Lower leg skin (tissue), 4 donors: ENCODE results near the gene TRIM13. TPM values are rescaled to one million over a fixed set of nuclear protein-coding genes. Genes with fewer than 3 reads are reported as not detected.
"Not testable (repeated sequence)": the region's sequence is repeated elsewhere in the genome, so short reads cannot be mapped to it uniquely, and the experiment has no call there.

Experiments
- DNase-seq, 2 donors: peaks; one replicate each; pipeline ENCODE4 v3.0.0-alpha.2; 2019; ENCODE audit warnings: low spot score in 2 of 2
- H3K4me3 ChIP-seq: fragments of 200-600 bp; sonication (generic); 2 replicates; pipeline ENCODE4 v1.5.1; 2017; ENCODE audit warnings: mild to moderate bottlenecking, low read depth; ENCODE audit not compliant: poor library complexity, severe bottlenecking
- POLR2A ChIP-seq, 2 donors: fragments of 450-650 bp; IDR thresholded peaks; one replicate each; pipeline ENCODE4 v1.6.1; 2016 to 2017; ENCODE audit warnings: antibody characterized with exemption in 2 of 2, mild to moderate bottlenecking in 1 of 2, moderate library complexity in 1 of 2
- whole genome bisulfite sequencing, 2 donors: methylation state at CpG; one replicate each; pipeline ENCODE4 v1.1.5; 2018; 5-methylcytosine and 5-hydroxymethylcytosine counted together
- intact Hi-C: fragments of 100-400 bp; cut with DNase I; formaldehyde crosslinking; loops from one replicate; pipeline ENCODE4 v1.15.0; 2023; ENCODE audit warnings: low total_unique reads
- total RNA-seq, 4 donors: library from RNA; depleted of rRNA; stranded (reverse); fragments of >200 nt; gene quantifications; one replicate each; pipeline ENCODE4 v1.1.0, GENCODE V29; 2016
- TF ChIP-seq, protein P1 (sequence below), 3 donors: fragments of 450-650 bp; IDR thresholded peaks; one replicate each; pipeline ENCODE4 v1.5.1; 2016; ENCODE audit warnings: antibody characterized with exemption in 3 of 3, mild to moderate bottlenecking in 3 of 3, moderate library complexity in 2 of 3

TRIM13 gene, protein sequence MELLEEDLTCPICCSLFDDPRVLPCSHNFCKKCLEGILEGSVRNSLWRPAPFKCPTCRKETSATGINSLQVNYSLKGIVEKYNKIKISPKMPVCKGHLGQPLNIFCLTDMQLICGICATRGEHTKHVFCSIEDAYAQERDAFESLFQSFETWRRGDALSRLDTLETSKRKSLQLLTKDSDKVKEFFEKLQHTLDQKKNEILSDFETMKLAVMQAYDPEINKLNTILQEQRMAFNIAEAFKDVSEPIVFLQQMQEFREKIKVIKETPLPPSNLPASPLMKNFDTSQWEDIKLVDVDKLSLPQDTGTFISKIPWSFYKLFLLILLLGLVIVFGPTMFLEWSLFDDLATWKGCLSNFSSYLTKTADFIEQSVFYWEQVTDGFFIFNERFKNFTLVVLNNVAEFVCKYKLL
- 10 to 100 TPM; 19.4 to 39.2 (median 27.5) TPM for total RNA-seq

DNA sequence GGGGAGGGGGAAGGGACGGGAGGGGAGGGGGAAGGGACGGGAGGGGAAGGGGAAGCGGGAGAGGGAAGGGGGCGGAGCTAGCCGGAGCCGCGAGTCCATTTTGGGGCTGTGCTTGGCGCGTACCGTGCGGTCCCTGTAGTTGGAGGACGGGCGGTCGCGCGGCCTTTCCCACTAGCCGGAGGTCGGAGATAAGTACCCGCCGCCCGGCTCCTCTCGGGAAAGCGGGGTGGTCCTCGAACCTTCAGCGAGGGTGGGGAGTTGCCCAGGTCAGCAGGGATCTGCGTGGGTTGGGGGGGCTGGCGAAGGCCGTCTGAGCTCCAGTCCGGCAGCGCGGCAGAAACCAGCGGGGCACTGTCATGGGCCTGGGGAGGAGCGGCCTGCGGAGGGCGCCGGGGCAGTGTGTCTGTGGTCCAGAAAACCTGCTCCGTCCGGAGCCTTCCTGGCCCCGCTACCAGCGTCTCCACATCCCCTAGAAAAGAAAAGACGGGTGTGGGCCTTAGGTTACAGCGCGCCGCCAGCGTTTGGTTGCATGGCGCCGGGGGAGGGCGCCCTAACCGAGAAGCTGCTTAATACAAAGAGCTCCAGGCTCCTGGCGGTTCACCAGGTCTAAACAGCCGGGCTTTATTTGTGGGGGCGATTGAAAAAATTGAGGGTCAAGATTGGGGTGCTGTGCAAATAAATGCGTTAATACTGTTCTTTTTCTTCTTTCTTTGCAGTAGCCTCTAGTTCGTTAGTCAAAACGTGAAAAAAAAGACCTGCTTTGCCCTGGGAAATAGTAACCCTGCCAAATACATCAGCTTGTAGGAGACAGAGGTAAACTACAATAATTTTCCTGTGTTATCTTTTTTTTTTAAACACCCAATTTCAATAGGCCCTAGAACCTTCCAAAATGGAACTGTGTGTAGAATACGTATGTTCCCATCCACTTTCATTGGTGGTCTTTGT lies at the start of gene TRIM13:
Gene TRIM13 (plus strand): TSS at position 92 of the 945 bp plus-strand sequence. CDS start 14,899 bp downstream, outside the sequence.
- DNase-seq, result peak; percentile 87 to 98
- peak within 1 kb of the TSS; percentile 77 for H3K4me3 ChIP-seq
- TF ChIP-seq POLR2A (IDR thresholded peaks at IDR 0.05), result peak in 1 of 2 donors; percentile 42
- TF ChIP-seq, protein P1, sequence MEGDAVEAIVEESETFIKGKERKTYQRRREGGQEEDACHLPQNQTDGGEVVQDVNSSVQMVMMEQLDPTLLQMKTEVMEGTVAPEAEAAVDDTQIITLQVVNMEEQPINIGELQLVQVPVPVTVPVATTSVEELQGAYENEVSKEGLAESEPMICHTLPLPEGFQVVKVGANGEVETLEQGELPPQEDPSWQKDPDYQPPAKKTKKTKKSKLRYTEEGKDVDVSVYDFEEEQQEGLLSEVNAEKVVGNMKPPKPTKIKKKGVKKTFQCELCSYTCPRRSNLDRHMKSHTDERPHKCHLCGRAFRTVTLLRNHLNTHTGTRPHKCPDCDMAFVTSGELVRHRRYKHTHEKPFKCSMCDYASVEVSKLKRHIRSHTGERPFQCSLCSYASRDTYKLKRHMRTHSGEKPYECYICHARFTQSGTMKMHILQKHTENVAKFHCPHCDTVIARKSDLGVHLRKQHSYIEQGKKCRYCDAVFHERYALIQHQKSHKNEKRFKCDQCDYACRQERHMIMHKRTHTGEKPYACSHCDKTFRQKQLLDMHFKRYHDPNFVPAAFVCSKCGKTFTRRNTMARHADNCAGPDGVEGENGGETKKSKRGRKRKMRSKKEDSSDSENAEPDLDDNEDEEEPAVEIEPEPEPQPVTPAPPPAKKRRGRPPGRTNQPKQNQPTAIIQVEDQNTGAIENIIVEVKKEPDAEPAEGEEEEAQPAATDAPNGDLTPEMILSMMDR (IDR thresholded peaks at IDR 0.05), result no peak
- intact Hi-C loops, result loop anchor here (10.0 kb wide), 1 partner anchor 128 kb away; no protein-coding TSS in a partner anchor
- WGBS, 2 donors, result 1% methylated on average over 53 to 54 of the region's 56 CpGs

DNA sequence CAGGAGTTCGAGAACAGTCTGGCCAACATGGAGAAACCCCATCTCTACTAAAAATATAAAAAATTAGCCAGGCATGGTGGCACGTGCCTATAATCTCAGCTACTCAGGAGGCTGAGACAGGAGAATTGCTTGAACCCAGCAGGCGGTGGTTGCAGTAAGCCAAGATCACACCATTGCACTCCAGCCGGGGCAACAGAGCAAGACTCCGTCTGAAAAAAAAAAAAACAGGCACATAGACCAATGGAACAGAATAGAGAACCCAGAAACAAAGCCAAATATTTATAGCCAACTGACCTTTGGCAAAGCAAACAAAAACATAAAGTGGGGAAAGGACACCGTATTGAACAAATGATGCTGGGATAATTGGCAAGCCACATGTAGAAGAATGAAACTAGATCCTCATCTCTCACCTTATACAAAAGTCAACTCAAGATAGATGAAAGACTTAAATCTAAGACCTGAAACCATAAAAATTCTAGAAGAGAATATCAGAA lies 48.0 kb upstream of the TRIM13 start:
- intact Hi-C loops, DNase-seq: not testable (repeated sequence)
- 92 to 97% methylated on average over 6 of the region's 6 CpGs for WGBS, 2 donors

DNA sequence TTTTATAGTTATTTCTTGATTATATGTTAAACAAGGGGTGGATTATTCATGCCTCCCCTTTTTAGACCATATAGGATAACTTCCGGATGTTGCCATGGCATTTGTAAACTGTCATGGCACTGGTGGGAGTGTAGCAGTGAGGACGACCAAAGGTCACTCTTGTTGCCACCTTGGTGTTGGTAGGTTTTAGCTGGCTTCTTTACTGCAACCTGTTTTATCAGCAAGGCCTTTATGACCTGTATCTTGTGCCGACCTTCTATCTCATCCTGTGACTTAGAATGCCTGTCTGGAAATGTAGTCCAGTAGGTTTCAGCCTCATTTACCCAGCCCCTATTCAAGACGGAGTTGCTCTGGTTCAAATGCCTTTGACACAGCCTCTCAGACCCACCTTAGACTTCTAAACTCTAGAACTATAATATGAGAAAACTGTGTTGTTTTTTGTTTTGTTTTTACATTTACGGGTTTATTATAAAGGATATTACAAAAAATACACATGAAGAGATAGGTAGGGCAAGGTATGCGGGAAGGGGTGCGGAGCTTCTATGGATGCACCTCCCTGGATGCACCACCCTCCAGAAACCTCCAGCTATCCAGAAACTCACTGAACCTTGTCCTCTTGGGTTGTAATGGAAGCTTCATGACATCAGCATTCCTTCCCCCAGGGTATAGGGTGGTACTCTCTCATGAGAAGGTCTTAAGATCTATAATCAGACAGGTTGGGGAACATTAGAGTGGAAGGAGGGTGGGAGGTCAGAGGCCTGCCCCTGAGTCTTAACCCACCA lies 44.9 kb upstream of the TRIM13 start:
- no peak overlapping the region for H3K4me3 ChIP-seq
- intact Hi-C loops, result no loop called here
- TF ChIP-seq, protein P1 (IDR thresholded peaks at IDR 0.05), result no peak
- TF ChIP-seq POLR2A (IDR thresholded peaks at IDR 0.05), result no peak
- DNase-seq, result no peak
- 84 to 92% methylated on average over 7 of the region's 7 CpGs for WGBS, 2 donors

More for the DNA sequence above, 48.0 kb upstream of the TRIM13 start:
- not testable (repeated sequence) for H3K4me3 ChIP-seq

DNA sequence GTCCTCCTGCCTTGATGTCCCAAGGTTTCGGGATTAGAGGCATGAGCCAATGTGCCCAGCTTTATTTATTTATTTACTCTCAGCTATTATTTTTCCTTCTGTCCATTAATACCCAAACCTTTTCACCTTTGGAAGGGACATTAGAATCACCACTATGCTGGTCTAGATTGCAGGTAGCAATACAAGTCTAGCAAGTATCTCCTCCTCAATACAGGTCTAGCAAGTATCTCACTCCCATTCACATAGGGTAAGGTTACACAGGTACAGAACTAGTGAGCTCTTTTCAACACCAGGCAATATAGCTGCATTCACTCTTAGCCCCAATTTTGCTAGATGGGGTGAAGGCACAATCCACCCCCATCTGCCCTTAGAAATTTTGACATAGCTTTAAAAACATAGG lies 43.3 kb upstream of the TRIM13 start:
- intact Hi-C loops, result no loop called here
- DNase-seq, result no peak
- TF ChIP-seq POLR2A (IDR thresholded peaks at IDR 0.05), result no peak
- TF ChIP-seq, protein P1 (IDR thresholded peaks at IDR 0.05), result no peak
- WGBS, 2 donors, result 97 to 100% methylated on average over 1 of the region's 1 CpG
- no peak overlapping the region for H3K4me3 ChIP-seq

DNA sequence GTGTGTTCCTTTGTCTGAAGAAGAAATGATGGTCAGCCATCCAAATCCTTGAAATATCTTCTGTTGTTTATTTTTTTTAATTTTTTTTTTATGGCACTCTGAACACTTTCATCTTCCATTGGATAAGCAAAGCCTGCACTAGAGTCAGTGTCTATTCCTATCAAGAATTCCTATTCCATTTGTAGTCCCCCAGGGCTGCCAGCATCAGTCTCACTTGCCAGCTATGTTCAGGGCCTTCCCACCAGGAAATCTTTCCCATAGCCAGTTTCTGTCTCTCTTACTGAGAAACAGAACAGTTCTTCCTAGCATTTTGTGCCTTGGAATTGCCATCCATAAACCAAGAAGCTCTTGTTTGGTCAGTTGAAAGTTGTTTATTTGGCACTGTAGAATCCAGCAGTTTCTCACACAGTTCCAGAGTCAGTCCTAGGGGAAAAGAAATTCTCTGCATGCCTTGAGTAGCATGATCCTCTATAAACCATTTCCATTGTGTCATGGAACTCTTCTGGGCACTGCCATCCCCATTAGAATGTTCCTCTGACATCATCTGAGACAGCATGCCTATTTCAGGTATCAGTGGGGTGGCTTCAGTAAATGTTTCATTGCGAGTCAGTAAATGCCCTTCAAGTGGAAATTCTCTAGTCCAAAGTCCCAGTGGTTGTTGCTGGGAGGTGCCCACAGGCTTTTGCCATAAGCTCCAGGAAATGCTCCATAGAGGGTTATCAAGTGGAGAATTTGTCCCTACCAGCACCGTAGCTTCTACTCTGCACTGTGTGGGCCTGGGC lies 42.0 kb upstream of the TRIM13 start:
- WGBS, 2 donors, result 77 to 81% methylated on average over 2 of the region's 2 CpGs
- no peak overlapping the region for H3K4me3 ChIP-seq
- no peak for TF ChIP-seq POLR2A (IDR thresholded peaks at IDR 0.05)
- intact Hi-C loops, result no loop called here
- no peak for DNase-seq

DNA sequence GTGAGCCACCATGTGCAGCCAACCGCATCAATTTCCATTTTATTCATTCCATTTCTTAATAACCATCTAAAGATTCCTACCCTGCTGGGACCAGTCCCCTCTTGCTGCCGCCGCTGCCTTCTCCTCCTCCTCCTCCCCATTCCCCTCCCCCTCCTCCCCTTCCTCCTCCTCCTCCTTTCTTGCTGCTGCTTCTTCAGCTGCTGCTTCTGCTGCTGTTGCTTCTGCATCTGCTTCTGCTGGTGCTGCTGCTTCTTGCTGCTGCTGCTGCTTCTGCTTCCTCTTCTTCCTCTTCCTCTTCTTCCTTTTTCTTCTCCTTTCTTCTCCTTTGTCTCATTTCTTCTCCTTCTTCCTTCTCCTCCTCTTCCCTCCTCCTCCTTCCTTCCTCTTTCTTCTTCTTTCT lies 40.7 kb upstream of the TRIM13 start:
- DNase-seq, result no peak
- intact Hi-C loops, result no loop called here
- no peak overlapping the region for H3K4me3 ChIP-seq
- no peak for TF ChIP-seq POLR2A (IDR thresholded peaks at IDR 0.05)
- TF ChIP-seq, protein P1 (IDR thresholded peaks at IDR 0.05), result no peak
- WGBS, 2 donors, result 75 to 81% methylated on average over 3 of the region's 3 CpGs
